Spleen (tissue), 11 donors: Measurements from ENCODE around the gene GDF15. TPM values are rescaled to one million over a fixed set of nuclear protein-coding genes. Genes with fewer than 3 reads are reported as not detected.
"Not testable (repeated sequence)": the region's sequence is repeated elsewhere in the genome, so short reads cannot be mapped to it uniquely, and the experiment has no call there.

ENCODE experiments used
- DNase-seq: peaks from one replicate; pipeline ENCODE4 v3.0.0-alpha.2; 2020
- H3K27ac ChIP-seq, 8 donors: fragments of 200-600 bp; sonication (generic) in 7 of 8; 1 replicate in 4 of 8; 2 replicates in 4 of 8; pipeline versions ENCODE4 v1.5.0 to v1.8.0; 2016 to 2021; ENCODE audit warnings: inconsistent platforms in 4 of 8, mild to moderate bottlenecking in 4 of 8, moderate library complexity in 1 of 8
- H3K27me3 ChIP-seq, 7 donors: fragments of 200-600 bp; sonication (generic) in 6 of 7; replicated peaks in 1 of 7; 1 replicate in 4 of 7; 2 replicates in 3 of 7; pipeline versions ENCODE4 v1.5.0 to v1.8.0; 2016 to 2021; ENCODE audit warnings: inconsistent platforms in 3 of 7, mild to moderate bottlenecking in 1 of 7
- H3K36me3 ChIP-seq, 6 donors: fragments of 200-600 bp; sonication (generic) in 5 of 6; 1 replicate in 4 of 6; 2 replicates in 2 of 6; pipeline versions ENCODE4 v1.5.0 to v1.8.0; 2016 to 2021; ENCODE audit warnings: inconsistent platforms in 2 of 6
- H3K4me1 ChIP-seq, 6 donors: fragments of 200-600 bp; sonication (generic) in 5 of 6; 1 replicate in 3 of 6; 2 replicates in 3 of 6; pipeline versions ENCODE4 v1.5.0 to v1.8.0; 2016 to 2021; ENCODE audit warnings: inconsistent platforms in 3 of 6
- H3K4me3 ChIP-seq, 8 donors: fragments of 200-600 bp; sonication (generic) in 7 of 8; 1 replicate in 4 of 8; 2 replicates in 4 of 8; pipeline versions ENCODE4 v1.5.0 to v1.8.0; 2016 to 2021; ENCODE audit warnings: inconsistent platforms in 4 of 8, mild to moderate bottlenecking in 4 of 8, moderate library complexity in 2 of 8
- H3K9me3 ChIP-seq, 8 donors: fragments of 200-600 bp; sonication (generic) in 7 of 8; 1 replicate in 4 of 8; 2 replicates in 4 of 8; pipeline versions ENCODE4 v1.5.0 to v1.8.0; 2016 to 2021; ENCODE audit warnings: inconsistent platforms in 4 of 8
- CTCF ChIP-seq, 11 experiments: fragments of 200-600 bp in 7 of 11; fragments of 450-650 bp in 4 of 11; sonication (generic) in 4 of 11; IDR thresholded peaks in 8 of 11; conservative IDR thresholded peaks in 3 of 11; 1 replicate in 7 of 11; 2 replicates in 4 of 11; pipeline versions ENCODE4 v1.4.0 to v1.8.0; 2016 to 2021; ENCODE audit warnings: antibody characterized with exemption in 11 of 11, inconsistent platforms in 4 of 11, mild to moderate bottlenecking in 1 of 11
- POLR2A ChIP-seq, 3 donors: fragments of 450-650 bp; IDR thresholded peaks; one replicate each; pipeline ENCODE4 v1.5.1; 2017; ENCODE audit warnings: antibody characterized with exemption in 3 of 3, mild to moderate bottlenecking in 1 of 3
- POLR2AphosphoS5 ChIP-seq, 3 donors: sonication (generic); formaldehyde crosslinking; IDR thresholded peaks; one replicate each; pipeline ENCODE4 v1.5.1; 2017; ENCODE audit warnings: antibody characterized with exemption in 3 of 3
- WGBS, 5 donors: extraction: QIAGEN DNeasy Blood & Tissue Kit in 3 of 5; methylation state at CpG; one replicate each; pipeline versions ENCODE4 v1.1.5 to v1.1.7; 2013 to 2018; 5-methylcytosine and 5-hydroxymethylcytosine counted together
- intact Hi-C: fragments of 100-400 bp; cut with DNase I; formaldehyde crosslinking; loops from one replicate; pipeline ENCODE4 v1.15.0; 2023; ENCODE audit warnings: low total_unique reads
- polyA plus RNA-seq, 3 donors: library from polyadenylated mRNA; stranded (reverse); fragments of 200-250 nt; gene quantifications; one replicate each; pipeline ENCODE4 v1.2.1, GENCODE V29; 2013
- total RNA-seq, 7 donors: library from RNA; depleted of rRNA in 3 of 7; stranded (reverse); fragments of >200 nt in 3 of 7; fragmentation: NEBNext Ultra II Directional in 4 of 7; extraction: Animal tissue kit (Norgen Biotek cat#: 25700) in 4 of 7; gene quantifications; one replicate each; pipeline versions ENCODE4 v1.1.0 to v1.2.1, GENCODE V29; 2016 to 2021
- donor health status: healthy with polysubstance abuse.
- donor health status: DM: no; HTN: no; CAD: no; lungs with moderate emphysema.
- donor health status: DM: no; HTN: no; CAD: no.
- donor health status: Bipolar disorder and iron deficiency.
- donor health status: healthy.
- donor health status: DM: no; HTN: no; CAD: no.
- donor health status: DM: yes; HTN: yes; CAD: no.

GDF15 gene
- total and polyA plus RNA-seq, 10 donors, result 0.77 to 34.3 (median 4.3) TPM

GRCh38 chr19:18397242-18398202 is 11.6 kb downstream of the GDF15 start, which contains the start of gene LRRC25:
LRRC25 (minus strand) TSS chr19:18397622; CDS start chr19:18396963, 659 bp downstream.
- Histone ChIP-seq H3K4me3 (peak within 1 kb of the TSS; percentile 20 to 70 (median 54)), H3K27me3 (peaks cover 0 to 23% (median 0%) of the 10 kb centered on the region in 7 donors), H3K36me3 (peaks cover 0 to 29% (median 0%) of the 10 kb centered on the region in 6 donors), H3K9me3 (no peaks in the 10 kb centered on the region), H3K27ac (peak within 1 kb of the TSS; percentile 32 to 92 (median 86)), H3K4me1 (peaks cover 22 to 100% (median 76%) of the 10 kb centered on the region in 6 donors)
- peak in 2 of 3 donors; percentile 67 to 76 for TF ChIP-seq POLR2A (IDR thresholded peaks at IDR 0.05)
- peak in 2 of 11 experiments; percentile 17 to 29 for TF ChIP-seq CTCF (IDR thresholded peaks at IDR 0.05 in 8 of 11, conservative IDR thresholded peaks at IDR 0.05 in 3 of 11)
- TF ChIP-seq POLR2AphosphoS5 (IDR thresholded peaks at IDR 0.05), result peak; percentile 91 to 93 (median 91)
- intact Hi-C loops, result no loop called here
- WGBS, 5 donors, result 10 to 13% (median 11%) methylated on average over 18 to 33 of the region's 33 CpGs
- peak; percentile 93 for DNase-seq

GRCh38 chr19:18399008-18399407 is 13.1 kb downstream of the GDF15 start:
- peak; percentile 86 for DNase-seq
- peak overlapping the region in 7 of 8 donors; percentile 53 to 92 (median 84) for H3K27ac ChIP-seq

GRCh38 chr19:18401580-18402112 is 15.7 kb downstream of the GDF15 start:
- TF ChIP-seq CTCF (IDR thresholded peaks at IDR 0.05 in 8 of 11, conservative IDR thresholded peaks at IDR 0.05 in 3 of 11) (peak in 8 of 11 experiments; percentile 12 to 54 (median 40)), POLR2A (IDR thresholded peaks at IDR 0.05) (no peak), POLR2AphosphoS5 (IDR thresholded peaks at IDR 0.05) (peak in 2 of 3 donors; percentile 46 to 71)
- intact Hi-C loops, result no loop called here
- peak overlapping the region in 7 of 8 donors; percentile 51 to 92 (median 65) for H3K27ac ChIP-seq
- peaks cover 0 to 17% (median 0%) of the 10 kb centered on the region in 7 donors for H3K27me3 ChIP-seq
- 23 to 38% (median 29%) methylated on average over 7 of the region's 7 CpGs for WGBS, 5 donors
- peaks cover 13 to 76% (median 49%) of the 10 kb centered on the region in 6 donors for H3K4me1 ChIP-seq
- H3K36me3 ChIP-seq, result no peaks in the 10 kb centered on the region
- peak; percentile 85 for DNase-seq
- peak overlapping the region in 1 of 8 donors; percentile 19 for H3K4me3 ChIP-seq
- no peaks in the 10 kb centered on the region for H3K9me3 ChIP-seq

More at GRCh38 chr19:18399008-18399407, 13.1 kb downstream of the GDF15 start:
- Histone ChIP-seq H3K9me3 (no peaks in the 10 kb centered on the region), H3K36me3 (peaks cover 0 to 23% (median 0%) of the 10 kb centered on the region in 6 donors), H3K4me3 (no peak overlapping the region), H3K4me1 (peaks cover 15 to 100% (median 65%) of the 10 kb centered on the region in 6 donors), H3K27me3 (peaks cover 0 to 23% (median 0%) of the 10 kb centered on the region in 7 donors)
- intact Hi-C loops, result no loop called here
- 34 to 57% (median 41%) methylated on average over 6 of the region's 6 CpGs for whole genome bisulfite sequencing, 5 donors
- TF ChIP-seq POLR2AphosphoS5 (IDR thresholded peaks at IDR 0.05) (peak; percentile 29 to 91 (median 86)), CTCF (IDR thresholded peaks at IDR 0.05 in 8 of 11, conservative IDR thresholded peaks at IDR 0.05 in 3 of 11) (no peak), POLR2A (IDR thresholded peaks at IDR 0.05) (no peak)

- H3K4me1 ChIP-seq, result peaks cover 3 to 69% (median 39%) of the 10 kb centered on the region in 6 donors
- H3K27me3 ChIP-seq, DNase-seq, intact Hi-C loops, H3K36me3 ChIP-seq, H3K4me3 ChIP-seq, H3K9me3 ChIP-seq: not testable (repeated sequence)
- peak overlapping the region in 7 of 8 donors; percentile 31 to 92 (median 51) for H3K27ac ChIP-seq
- WGBS, 5 donors, result 44 to 68% (median 49%) methylated on average over 18 of the region's 18 CpGs
These were observed 16.7 kb downstream of the GDF15 start for GRCh38 chr19:18402455-18403248.

GRCh38 chr19:18405754-18406153 is 19.8 kb downstream of the GDF15 start:
- intact Hi-C loops, H3K9me3 ChIP-seq, H3K4me3 ChIP-seq, DNase-seq, H3K27ac ChIP-seq, H3K27me3 ChIP-seq, H3K36me3 ChIP-seq: not testable (repeated sequence)
- WGBS, 5 donors, result 79 to 92% (median 89%) methylated on average over 11 of the region's 11 CpGs
- peaks cover 0 to 62% (median 33%) of the 10 kb centered on the region in 6 donors for H3K4me1 ChIP-seq
